Stimulated activated CD4-positive, alpha-beta T cell treated with anti-CD3 and anti-CD28 coated beads, Interleukin-4, amount 100 ng/mL, for 4 hours (primary cell): Measurements from ENCODE around the gene MST1.
A peak's percentile ranks its signal among the peaks of the same experiment; 100 is the strongest.
"Not testable (repeated sequence)": the region's sequence is repeated elsewhere in the genome, so short reads cannot be mapped to it uniquely, and the experiment has no call there.

Experiments
- DNase-seq, 2 experiments: peaks; one replicate each; pipeline ENCODE4 v3.0.0-alpha.2; 2020

The MST1 gene

DNA sequence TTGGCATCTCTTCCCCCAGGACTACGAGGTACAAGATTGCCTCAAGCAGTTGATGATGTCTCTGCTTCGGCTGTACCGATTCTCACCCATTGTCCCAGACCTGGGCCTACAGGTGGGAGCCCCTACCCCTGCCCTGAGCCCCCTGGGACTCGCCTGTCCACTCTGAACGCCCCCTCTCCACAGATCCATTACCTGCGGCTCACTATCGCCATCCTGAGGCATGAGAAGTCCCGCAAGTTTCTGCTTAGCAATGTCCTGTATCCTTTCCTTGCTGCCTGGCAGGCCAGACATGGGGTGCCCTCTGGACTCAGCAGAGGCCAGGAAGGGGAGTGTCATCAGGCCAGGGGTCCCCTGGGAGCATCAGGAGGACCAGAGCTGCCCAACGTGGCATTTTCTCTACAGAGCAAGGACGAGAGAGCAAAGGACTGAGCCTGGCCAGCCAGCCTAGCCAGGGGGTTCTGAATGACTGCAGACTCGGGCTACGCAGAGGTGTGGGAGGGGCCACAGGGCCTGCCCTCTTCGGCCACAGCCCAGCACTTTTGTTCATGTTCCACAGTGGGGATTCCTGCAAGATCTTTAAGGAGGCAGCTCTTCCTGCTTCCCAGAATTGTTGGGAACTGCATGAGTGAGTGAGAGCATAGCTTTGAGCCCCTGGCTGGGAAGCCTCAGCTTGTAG, 11.3 kb upstream of the MST1 start:
- DNase-seq, result no peak

DNA sequence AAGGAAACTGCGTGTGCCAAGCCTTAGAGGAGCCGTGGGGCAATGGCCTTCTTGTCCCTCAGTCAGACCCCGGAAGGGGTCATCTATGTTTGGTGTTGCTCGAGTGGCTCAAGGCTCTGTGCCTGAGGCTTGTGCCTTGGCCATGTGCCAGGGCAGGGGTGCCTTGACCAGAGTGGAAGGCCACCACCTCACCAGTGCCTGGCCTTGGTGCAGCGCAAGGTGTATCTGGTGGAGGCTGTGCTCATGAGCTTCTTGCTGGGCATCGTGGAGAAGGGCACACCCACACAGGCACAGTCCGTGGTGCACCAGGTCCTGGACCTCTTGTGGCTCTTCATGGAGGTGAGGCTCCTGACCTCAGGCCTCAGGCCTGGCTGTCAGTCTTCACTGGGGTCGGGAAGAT, 10.7 kb upstream of the MST1 start:
- DNase-seq, result no peak

DNA sequence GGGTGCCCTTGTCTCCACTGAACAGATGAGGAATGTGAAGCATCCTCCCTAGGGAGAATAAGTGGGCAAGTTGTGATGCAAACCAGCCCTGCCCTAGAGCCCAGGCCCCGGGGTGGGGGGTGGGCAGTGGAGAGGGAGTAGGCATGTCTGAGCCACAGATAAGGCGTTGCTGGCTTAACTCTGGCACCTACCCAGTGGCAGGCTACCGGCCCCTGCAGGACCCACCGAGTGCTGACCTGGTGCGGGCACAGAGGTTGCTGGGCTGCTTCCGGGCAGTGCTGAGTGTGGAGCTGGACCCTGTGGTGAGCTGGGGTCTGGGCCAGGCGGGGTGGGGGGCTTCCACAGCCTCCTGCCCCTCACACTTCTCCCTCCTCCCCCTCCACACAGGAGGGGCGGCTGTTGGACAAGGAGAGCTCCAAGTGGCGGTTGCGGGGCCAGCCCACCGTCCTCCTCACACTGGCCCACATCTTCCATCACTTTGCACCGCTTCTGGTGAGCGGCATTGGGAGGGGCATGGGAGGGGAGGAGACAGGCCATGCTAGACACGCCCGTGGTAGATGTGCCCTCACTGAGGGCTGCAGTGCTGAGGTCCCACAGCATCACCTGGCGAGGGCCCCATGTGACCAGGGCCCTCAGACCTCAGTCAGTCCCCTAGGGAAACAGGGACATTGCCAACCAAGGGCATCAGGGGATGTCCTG, 10.2 kb upstream of the MST1 start:
- DNase-seq, result no peak

DNA sequence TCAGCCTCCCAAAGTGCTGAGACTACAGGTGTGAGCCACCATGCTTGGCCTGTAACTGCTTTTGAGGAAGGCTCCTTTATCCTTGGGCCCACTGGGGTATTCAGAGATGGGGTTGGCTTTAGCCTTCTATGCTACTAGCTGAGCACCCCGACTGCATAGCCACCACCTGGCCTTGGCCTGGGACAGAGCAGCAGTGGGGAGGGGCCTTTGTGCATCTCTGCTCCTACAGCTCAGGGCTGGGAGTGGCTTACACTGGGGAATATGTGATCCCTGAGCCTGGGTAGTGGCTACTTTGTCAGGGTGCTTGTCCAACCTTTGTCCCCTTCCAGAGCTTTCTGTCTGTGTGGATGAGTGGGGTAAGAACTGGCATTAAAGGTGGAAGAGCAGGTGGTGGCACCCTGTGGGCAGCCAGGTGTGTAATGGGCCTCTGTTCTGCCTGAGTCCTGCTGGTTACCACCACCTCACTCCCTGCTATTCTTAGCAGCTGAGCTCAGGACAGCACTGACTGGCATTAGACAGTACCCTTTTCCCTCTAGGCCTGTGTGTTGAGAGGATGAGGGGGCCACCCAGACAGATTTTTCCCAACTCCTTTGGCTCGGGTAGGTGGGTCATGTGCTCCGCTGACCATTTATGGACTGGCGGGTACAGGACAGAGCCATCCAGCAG, 6.2 kb upstream of the MST1 start:
- not testable (repeated sequence) for DNase-seq

DNA sequence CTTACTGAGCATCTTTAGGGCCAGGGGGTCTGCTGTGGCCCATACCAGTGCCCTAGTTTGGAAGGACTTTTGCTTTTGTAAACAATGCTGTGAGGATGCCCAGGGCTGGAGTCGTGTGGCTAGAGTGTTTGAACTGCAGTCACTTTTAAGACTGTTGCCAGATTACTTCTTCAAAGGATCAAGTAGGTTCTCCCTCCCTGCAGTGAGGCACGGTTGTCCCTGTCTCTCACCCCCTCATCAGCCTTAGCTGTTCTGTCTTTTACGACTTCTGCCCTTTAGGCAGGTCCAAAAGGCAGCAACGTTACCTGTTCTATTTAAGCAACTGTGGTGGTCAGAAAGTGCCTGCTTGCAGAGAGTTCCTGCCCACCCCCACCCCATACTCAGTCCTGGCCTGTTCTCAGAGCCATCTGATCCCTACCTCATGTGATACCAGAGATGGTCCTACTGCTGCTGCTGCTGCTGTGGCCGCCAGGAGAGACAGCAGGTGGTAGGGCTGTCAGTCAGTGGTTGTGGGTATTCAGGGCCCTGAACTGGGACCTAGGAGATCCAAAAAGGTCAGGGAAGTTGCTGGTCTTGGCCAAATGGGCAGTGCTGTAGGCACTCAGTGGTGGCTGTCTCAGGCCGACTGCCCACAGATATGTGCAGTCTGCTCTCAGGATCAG, 5.3 kb upstream of the MST1 start:
- not testable (repeated sequence) for DNase-seq

DNA sequence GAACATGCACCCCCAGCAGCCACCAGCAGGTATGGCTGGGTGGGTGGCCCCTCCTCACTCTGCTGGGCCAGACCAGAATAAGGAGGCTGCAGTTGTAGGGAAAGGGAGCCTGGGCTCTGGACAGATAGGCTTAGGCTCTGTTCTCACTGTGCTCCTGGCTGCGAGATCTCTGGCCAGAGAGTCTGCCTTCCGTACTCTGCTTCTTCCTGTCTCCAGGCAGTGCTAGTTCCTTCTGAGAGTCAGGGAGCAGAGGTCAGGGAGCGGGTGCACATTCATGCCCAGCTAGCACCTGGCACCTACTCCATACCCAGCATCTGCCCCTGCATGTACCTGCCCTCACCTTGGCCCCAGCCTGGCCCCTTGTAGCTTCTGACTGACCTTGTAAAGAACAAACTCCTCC, 2.2 kb upstream of the MST1 start:
- DNase-seq, result not testable (repeated sequence)

DNA sequence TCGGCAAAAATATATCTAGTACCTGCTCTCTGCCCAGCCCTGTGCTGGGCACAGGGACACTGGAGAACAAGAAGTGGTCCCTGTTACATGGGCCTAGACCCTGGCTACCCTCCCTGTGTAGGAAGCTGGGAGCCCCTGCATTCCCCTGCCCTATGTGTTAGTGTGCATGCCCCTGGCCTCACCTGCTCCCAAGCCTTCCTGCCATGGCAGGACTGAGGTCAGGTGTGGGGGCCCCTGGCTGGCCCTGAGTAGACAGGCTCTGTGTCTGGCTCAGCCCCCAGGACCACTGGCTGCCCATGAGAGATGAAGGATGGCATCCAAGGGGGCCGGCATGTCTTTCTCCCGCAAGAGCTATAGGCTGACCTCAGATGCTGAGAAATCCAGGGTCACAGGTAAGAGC, 1.6 kb upstream of the MST1 start:
- not testable (repeated sequence) for DNase-seq

DNA sequence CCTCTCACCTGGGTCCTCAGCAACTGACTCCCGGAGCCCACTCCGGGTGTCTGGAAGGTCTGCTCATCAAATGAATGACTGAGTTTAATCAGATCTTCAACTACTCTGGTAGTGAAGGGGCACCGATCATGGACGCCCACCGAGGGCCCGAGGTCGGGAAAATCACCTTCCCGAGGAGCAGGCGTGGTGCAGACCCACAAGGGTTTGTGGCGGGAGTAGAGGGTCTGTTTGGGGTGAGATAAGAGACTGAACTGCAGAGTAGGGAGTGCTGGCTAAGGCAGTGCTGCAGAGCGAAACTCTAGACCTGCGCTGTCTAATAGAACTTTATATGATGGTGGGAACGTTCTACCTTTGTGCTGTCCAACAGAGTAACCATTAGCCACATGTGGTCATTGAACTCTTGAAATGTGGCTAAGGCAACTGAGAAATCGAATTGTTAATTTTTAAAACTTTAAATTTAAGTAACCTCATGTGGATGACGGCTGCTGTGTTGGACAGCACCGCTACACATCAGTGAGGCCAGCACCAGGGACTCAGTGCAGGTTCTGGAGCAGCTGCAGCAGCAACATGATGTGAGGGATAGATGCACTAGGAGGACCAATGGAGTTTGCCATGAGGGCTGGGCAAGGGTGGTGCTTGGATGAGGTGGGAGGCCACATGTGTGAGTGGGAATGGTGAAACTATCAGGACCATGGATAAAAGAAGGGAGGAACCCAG, 792 bp upstream of the MST1 start:
- not testable (repeated sequence) for DNase-seq

DNA sequence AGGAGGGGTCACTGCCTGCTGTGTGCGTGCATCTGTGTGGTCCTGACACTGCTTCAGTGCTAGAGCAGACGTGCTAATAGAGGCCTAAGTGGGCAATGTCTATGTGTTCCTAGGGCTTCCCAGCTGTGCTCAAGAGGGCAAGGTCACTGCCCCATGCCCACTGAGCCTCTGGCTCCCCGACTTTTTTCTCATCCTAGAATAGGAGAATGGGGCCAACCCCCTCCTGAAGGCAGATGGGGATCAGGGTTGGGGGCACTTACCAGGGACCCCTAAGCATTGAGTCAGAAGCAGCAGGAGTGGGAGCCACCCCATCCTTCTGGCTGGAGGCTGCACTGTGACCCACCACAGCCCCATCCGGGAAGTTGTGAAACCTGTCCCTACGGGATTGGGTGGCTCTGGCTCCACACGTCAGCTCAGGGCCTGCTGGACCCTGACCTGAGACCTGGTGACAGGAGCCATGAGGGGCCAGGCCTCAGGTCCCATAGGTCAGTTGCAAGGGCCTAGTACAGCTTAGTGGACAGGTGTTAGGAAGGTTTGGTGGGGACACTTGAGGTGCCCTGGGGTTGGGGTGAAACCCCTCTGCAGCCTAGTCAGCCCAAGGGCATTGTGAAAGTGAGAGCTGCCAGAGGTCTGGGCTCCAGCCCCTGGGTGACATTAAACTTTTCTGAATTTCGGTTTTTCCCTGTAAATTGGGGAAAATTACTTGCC, 782 bp downstream of the MST1 start:
- not testable (repeated sequence) for DNase-seq

DNA sequence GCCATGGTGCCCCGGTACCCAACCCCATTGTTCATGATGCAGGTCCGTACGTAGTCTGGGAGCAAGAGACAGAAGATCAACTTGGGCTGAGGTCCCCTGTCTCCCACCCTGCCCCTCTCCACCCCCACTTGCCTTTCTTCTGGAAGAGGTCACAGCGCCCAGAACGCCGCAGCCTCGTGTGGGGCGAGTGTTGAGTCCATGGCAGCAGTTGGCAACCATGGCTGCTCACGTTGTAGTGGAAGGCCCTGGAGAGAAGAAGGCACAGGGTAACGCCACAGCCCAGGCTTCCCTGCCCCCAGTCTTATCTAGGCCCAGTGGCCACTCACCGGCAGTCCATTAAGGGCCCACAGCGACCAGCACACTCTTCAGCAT, 1.9 kb downstream of the MST1 start:
- not testable (repeated sequence) for DNase-seq

DNA sequence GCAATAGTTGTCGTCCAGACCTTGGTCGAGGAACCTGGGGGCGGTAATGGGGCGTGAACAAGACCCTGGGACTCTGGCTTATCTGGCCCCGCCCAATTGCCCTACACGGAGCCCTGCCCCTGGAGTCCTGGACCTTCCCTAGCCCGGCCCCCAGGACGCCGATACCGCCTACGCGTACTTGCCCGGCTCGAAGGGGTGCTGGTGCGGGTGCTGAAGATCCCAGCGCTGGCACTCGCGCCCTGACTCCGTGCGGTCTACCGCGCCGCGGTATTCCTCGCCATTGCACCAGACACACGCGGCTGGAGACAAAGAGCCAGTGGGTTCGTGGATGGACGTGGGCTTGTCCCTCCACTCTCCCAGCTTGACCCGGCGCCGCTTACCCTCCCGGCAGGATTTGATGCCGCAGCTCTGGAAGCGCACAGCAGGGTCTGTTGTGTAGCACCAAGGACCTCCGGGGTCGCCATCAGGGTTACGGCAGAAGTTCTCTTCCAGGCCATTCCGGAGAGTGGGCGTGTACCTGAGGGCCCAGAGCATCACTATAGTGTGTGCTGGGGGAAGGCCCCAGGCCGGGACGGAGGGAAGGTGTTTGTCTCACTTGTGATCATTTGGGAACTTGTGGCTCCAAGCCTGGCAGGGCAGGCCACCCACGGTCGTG, 2.4 kb downstream of the MST1 start:
- DNase-seq, result peak; percentile 34 to 43

DNA sequence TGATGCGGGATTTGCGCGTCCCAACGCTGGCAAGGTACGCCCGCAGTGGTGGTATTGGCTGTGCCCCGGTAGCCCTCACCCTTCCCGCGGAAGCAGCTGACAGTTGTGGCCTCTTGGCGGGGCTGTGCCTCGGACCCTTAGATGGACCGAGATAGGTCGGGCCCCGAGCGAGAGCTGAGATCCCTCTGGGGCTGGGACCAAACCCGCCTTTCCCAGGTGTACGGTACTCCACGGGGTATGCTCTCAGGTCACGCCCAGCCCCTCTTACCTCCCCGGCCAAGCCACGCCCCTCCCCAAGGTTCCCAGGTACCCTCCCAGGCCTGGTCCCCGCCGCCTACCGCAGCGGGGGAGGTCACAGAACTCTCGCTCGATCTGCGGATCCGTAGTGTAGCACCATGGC, 2.9 kb downstream of the MST1 start:
- DNase-seq, result peak; percentile 31 to 34

DNA sequence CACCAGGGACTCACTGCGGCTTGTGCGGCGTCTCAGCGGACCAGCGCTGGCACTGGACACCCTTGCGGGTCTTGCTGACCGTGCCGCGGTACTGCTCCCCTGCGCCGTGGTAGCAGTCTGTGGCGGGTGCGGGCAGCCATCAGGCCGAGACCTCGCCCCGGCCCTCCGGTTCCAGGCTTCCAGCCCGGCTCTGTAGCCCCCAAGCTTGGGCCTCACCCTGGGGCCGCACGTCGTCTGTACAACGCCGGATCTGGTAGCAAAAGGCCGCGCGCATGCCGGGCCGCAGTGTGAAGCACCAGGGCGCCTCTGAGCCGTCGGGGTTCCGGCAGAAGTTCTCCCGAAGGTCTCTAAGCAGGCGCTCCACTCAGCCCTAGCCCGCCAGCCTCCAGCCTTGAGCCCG, 3.4 kb downstream of the MST1 start:
- DNase-seq, result not testable (repeated sequence)

DNA sequence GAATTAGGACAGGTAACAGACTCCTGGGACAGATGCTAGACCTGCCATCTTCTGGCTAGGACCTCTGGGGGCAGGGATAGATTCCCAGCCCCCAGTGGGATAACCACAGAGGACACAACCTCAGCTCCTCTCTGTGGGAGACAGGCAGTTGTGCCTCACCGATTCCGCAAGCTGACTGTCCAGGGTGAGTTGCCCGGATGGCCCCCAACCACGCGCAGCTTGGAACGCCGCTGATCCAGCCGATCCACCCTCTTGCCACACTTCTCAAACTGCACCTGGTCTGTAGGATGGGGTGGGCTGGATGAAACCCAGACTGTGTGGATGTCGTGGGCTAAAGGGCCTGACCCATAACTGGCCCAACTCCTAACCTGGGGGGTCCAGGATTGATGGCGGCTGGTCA, 4.2 kb downstream of the MST1 start:
- not testable (repeated sequence) for DNase-seq

DNA sequence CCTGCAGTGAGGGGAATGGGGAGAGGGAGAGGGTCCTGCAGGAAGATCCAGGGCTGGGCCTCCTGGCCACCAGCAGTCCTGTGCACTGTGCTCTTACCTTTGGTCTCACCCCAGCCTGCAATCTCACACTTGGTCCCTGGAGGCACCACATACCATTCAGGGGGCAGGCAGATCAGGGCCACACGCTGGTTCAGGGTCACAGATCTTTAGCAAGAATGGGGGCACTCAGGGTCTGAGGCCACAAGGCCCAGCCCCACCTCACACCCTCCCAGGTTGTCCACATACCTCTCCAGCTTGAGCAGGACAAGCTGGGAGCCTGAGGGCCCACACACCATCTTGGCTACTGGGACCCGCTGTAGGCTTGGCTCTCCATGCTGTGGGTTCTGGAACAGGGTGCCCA, 4.8 kb downstream of the MST1 start:
- DNase-seq, result not testable (repeated sequence)

DNA sequence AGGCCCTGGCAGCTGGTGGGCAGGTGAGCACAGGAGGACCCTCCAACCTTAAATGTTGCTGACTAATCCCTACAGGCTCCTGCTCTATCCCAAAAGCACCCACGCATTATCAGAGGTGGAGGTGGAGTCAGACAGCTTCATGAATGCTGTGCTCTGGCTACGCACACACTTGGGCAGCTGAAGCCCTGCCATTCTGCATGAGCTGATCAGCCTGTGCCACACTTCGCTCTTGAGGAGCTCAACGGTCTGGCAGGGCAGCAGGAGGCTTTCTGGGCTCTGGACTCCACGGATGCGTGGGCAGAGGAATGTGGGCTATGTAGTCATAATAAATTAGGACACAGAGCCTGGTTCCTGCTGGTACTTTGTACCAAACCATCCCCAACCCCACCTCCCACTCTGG, 6.1 kb downstream of the MST1 start:
- DNase-seq, result no peak

DNA sequence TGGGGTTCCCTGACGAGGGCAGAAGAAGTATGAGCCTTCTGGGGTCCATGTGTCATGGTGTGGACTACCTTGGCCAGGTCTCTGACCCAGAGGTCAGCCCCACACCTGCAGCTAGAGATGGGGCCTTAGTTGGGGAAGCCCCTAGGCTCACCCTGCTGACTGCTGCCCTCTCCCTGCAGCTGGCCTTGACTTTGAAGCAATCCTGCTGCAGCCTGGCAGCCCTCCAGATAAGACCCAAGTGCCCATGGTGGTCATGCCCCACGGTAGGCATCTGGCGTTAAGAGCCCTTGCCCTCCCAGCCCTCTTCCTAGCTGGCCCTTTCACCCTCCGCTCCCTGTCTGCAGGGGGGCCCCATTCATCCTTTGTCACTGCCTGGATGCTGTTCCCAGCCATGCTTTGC, 7.7 kb downstream of the MST1 start:
- no peak for DNase-seq

DNA sequence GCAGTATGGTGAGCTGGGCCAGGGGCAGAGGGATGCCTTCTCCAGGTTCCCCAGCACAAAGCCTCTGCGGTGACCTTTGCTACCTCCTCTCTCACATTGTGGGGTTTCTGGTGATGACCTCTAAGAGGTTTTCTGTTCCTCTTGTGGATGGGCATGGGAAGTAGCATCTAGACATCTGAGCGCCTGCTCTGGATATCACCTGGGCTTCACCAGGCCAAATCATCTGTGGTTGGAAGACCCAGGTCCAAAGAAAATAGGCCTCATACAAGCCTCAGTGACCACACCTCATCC, 8.1 kb downstream of the MST1 start:
- DNase-seq, result no peak

DNA sequence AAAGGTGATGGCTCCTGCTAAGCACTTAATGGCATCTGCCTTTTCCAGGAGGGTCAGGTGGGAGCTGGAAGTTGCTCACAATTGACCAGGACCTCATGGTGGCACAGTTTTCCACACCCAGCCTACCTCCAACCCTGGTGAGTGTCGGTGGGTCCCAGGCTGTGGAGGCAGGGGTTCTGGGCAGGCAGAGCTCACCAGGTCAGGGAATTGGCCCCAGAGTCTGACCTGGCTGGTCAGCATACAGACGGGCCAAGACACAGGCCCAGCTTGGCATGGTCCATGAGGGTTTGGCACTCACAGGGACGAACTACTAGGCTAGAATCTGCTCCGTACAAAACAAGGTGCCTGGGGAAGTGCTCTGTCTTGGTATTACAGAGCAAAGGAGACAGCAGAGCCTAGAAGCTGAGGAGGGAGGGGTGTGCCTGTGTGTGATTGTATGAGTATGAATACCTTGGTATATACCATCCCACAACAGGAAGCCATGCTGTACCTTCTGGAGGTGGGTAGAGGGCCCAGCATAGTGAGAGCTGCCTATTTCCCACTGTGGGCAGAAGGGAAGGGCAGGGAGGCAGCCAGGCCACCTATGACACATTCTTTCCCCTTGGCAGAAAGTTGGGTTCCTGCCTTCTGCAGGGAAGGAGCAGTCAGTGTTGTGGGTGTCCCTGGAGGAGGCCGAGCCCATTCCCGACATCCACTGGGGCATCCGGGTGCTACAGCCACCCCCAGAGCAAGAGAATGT, 8.6 kb downstream of the MST1 start:
- no peak for DNase-seq

DNA sequence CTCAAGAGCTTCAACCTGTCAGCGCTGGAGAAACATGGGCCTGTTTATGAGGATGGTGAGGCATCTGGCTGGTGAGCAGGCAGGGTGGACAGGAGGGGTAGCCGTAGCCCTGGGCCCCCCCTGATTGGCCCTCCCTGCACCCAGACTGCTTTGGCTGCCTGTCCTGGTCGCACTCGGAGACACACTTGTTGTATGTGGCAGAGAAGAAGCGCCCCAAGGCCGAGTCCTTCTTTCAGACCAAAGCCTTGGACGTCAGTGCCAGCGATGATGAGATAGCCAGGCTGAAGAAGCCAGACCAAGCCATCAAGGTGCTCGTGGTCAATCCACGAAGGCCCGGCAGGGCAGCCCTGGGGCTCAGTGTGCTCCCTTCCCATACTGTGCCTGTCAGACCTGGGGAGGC, 13.4 kb downstream of the MST1 start:
- no peak for DNase-seq

DNA sequence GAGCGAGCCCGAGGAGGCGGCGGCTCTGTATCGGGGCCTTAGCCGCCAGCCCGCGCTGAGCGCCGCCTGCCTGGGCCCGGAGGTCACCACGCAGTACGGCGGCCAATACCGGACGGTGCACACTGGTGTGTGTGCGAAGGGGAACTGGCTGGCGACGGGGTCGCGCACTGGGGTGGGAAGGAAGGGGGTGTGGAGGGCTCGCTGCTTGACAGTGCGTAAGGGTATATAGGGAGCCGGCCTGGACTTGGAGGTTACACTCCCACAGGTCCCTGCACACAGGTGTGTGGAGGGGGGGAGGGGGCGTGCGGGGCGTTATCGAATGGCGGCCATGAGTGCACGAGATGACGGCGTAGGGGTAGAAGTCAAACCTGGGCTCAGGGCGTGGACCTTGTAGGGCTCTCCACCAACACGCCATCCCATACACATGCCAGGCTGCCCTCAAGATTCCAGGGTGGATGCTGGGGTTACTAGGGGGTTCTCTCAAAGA, 14.7 kb downstream of the MST1 start:
- peak; percentile 34 for DNase-seq
